GM23338 (cell line): Measurements from ENCODE around the gene ZBTB3. TPM values are rescaled to one million over a fixed set of nuclear protein-coding genes. Genes with fewer than 3 reads are reported as not detected.
"Not testable (repeated sequence)": the region's sequence is repeated elsewhere in the genome, so short reads cannot be mapped to it uniquely, and the experiment has no call there.

Source experiments
- ATAC-seq: fragments of 200-7000 bp; cut with Tn5 transposase; 3 replicates; pipeline ENCODE4 v1.9.1; 2020
- DNase-seq: peaks from one replicate; pipeline ENCODE4 v3.0.0-alpha.2; 2015; ENCODE audit warnings: low spot score
- H2AFZ ChIP-seq: fragments of 200-600 bp; sonication (generic); 2 replicates; pipeline ENCODE4 v1.8.0; 2016; ENCODE audit warnings: antibody characterized with exemption, mild to moderate bottlenecking, moderate library complexity
- H3F3A ChIP-seq: fragments of 200-600 bp; sonication (generic); replicated peaks from 2 replicates; pipeline ENCODE4 v1.8.0; 2017; ENCODE audit warnings: antibody characterized with exemption, mixed run types, low read depth
- H3K27ac ChIP-seq: fragments of 200-600 bp; sonication (generic); 2 replicates; pipeline ENCODE4 v1.6.1; 2016; ENCODE audit warnings: low read depth
- H3K27me3 ChIP-seq: fragments of 200-600 bp; sonication (generic); 2 replicates; pipeline ENCODE4 v1.8.0; 2016; ENCODE audit warnings: mild to moderate bottlenecking, mixed run types, moderate library complexity; ENCODE audit not compliant: insufficient read depth
- H3K36me3 ChIP-seq: fragments of 200-600 bp; sonication (generic); 2 replicates; pipeline ENCODE4 v1.8.0; 2016; ENCODE audit warnings: mild to moderate bottlenecking; ENCODE audit not compliant: insufficient read depth
- H3K4me1 ChIP-seq: fragments of 200-600 bp; sonication (generic); 2 replicates; pipeline ENCODE4 v1.8.0; 2016; ENCODE audit warnings: mild to moderate bottlenecking, moderate library complexity; ENCODE audit not compliant: insufficient read depth
- H3K4me2 ChIP-seq: fragments of 200-600 bp; sonication (generic); 2 replicates; pipeline ENCODE4 v1.7.1; 2017; ENCODE audit warnings: mixed run types
- H3K4me3 ChIP-seq: fragments of 200-600 bp; sonication (generic); 2 replicates; pipeline ENCODE4 v1.6.1; 2016; ENCODE audit warnings: mixed run types
- H3K79me2 ChIP-seq: fragments of 200-600 bp; sonication (generic); replicated peaks from 2 replicates; pipeline ENCODE4 v1.8.0; 2017; ENCODE audit warnings: mild to moderate bottlenecking; ENCODE audit not compliant: insufficient read depth
- H3K9me2 ChIP-seq: fragments of 200-600 bp; sonication (generic); 2 replicates; pipeline ENCODE4 v1.8.0; 2017; ENCODE audit not compliant: insufficient read depth
- H4K20me1 ChIP-seq: fragments of 200-600 bp; sonication (generic); replicated peaks from 2 replicates; pipeline ENCODE4 v1.8.0; 2017; ENCODE audit warnings: mild to moderate bottlenecking; ENCODE audit not compliant: insufficient read depth
- H3K27ac Mint-ChIP-seq: 2 replicates; pipeline ENCODE4 v1.8.0; 2020; ENCODE audit warnings: inconsistent platforms, mild to moderate bottlenecking, moderate library complexity, mixed read lengths
- H3K27me3 Mint-ChIP-seq: 3 replicates; pipeline ENCODE4 v1.8.0; 2022; ENCODE audit warnings: low read depth, mild to moderate bottlenecking, moderate library complexity, mixed read lengths, inconsistent platforms; ENCODE audit not compliant: insufficient read depth, poor library complexity
- H3K36me3 Mint-ChIP-seq: 3 replicates; pipeline ENCODE4 v1.8.0; 2021; ENCODE audit warnings: low read depth, mild to moderate bottlenecking, inconsistent platforms, moderate library complexity, mixed read lengths
- H3K4me1 Mint-ChIP-seq: 3 replicates; pipeline ENCODE4 v1.8.0; 2020; ENCODE audit warnings: mild to moderate bottlenecking, inconsistent platforms, mixed read lengths
- H3K4me3 Mint-ChIP-seq: 3 replicates; pipeline ENCODE4 v1.8.0; 2021; ENCODE audit warnings: moderate library complexity, mild to moderate bottlenecking, inconsistent platforms, mixed read lengths
- H3K9me3 Mint-ChIP-seq: 3 replicates; pipeline ENCODE4 v1.8.0; 2020; ENCODE audit warnings: moderate library complexity, mild to moderate bottlenecking, inconsistent platforms, mixed read lengths
- NANOG ChIP-seq: IDR thresholded peaks from 2 replicates; pipeline ENCODE4 v1.6.1; 2016; ENCODE audit warnings: antibody characterized with exemption, borderline replicate concordance
- POLR2AphosphoS5 ChIP-seq: IDR thresholded peaks from 2 replicates; pipeline ENCODE4 v1.6.1; 2016; ENCODE audit warnings: antibody characterized with exemption, low read depth
- REST ChIP-seq: IDR thresholded peaks from one replicate; pipeline ENCODE4 v1.6.1; 2018; ENCODE audit warnings: antibody characterized with exemption; ENCODE audit not compliant: unreplicated experiment
- STAT1 ChIP-seq: IDR thresholded peaks from one replicate; pipeline ENCODE4 v1.6.1; 2016; ENCODE audit warnings: antibody characterized with exemption; ENCODE audit not compliant: unreplicated experiment
- ZNF331 ChIP-seq: fragments of 250-450 bp; sonication (Bioruptor Pico); IDR thresholded peaks from 2 replicates; pipeline ENCODE4 v1.5.0; 2020; ENCODE audit warnings: low read depth, mild to moderate bottlenecking, moderate library complexity
- polyA plus RNA-seq: library from polyadenylated mRNA; unstranded; fragments of >200 nt; fragmentation: Nextera tagmentation; extraction: Ambion mirVana; gene quantifications from 2 replicates; pipeline ENCODE4 v1.2.1, GENCODE V29; 2016
- total RNA-seq: library from RNA; depleted of rRNA; stranded (reverse); fragments of >200 nt; shearing (Covaris generic); gene quantifications from 2 replicates; pipeline ENCODE4 v1.2.3, GENCODE V29; 2014
- TF ChIP-seq, protein P1 (sequence below): fragments of 250-450 bp; sonication (Bioruptor Pico); IDR thresholded peaks from 2 replicates; pipeline ENCODE4 v1.5.0; 2020; ENCODE audit warnings: mild to moderate bottlenecking, moderate library complexity
- TF ChIP-seq, protein P2 (sequence below), 2 experiments: fragments of 200-600 bp in 1 of 2; sonication (generic) in 1 of 2; conservative IDR thresholded peaks; 2 replicates each; pipeline versions ENCODE4 v1.5.1 to v1.6.1; 2016 to 2017; ENCODE audit warnings: antibody characterized with exemption in 2 of 2, low read depth in 2 of 2, mild to moderate bottlenecking in 2 of 2, moderate library complexity in 1 of 2
- TF ChIP-seq, protein P3 (sequence below): IDR thresholded peaks from 2 replicates; pipeline ENCODE4 v1.6.1; 2016; ENCODE audit warnings: antibody characterized with exemption

The ZBTB3 gene
- total and polyA plus RNA-seq, 2 experiments from 2014 or later: 47.8 to 82.6 TPM

GRCh38 chr11:62705413-62705812 lies 48.5 kb downstream of the ZBTB3 start (continued):
- TF ChIP-seq, protein P1, sequence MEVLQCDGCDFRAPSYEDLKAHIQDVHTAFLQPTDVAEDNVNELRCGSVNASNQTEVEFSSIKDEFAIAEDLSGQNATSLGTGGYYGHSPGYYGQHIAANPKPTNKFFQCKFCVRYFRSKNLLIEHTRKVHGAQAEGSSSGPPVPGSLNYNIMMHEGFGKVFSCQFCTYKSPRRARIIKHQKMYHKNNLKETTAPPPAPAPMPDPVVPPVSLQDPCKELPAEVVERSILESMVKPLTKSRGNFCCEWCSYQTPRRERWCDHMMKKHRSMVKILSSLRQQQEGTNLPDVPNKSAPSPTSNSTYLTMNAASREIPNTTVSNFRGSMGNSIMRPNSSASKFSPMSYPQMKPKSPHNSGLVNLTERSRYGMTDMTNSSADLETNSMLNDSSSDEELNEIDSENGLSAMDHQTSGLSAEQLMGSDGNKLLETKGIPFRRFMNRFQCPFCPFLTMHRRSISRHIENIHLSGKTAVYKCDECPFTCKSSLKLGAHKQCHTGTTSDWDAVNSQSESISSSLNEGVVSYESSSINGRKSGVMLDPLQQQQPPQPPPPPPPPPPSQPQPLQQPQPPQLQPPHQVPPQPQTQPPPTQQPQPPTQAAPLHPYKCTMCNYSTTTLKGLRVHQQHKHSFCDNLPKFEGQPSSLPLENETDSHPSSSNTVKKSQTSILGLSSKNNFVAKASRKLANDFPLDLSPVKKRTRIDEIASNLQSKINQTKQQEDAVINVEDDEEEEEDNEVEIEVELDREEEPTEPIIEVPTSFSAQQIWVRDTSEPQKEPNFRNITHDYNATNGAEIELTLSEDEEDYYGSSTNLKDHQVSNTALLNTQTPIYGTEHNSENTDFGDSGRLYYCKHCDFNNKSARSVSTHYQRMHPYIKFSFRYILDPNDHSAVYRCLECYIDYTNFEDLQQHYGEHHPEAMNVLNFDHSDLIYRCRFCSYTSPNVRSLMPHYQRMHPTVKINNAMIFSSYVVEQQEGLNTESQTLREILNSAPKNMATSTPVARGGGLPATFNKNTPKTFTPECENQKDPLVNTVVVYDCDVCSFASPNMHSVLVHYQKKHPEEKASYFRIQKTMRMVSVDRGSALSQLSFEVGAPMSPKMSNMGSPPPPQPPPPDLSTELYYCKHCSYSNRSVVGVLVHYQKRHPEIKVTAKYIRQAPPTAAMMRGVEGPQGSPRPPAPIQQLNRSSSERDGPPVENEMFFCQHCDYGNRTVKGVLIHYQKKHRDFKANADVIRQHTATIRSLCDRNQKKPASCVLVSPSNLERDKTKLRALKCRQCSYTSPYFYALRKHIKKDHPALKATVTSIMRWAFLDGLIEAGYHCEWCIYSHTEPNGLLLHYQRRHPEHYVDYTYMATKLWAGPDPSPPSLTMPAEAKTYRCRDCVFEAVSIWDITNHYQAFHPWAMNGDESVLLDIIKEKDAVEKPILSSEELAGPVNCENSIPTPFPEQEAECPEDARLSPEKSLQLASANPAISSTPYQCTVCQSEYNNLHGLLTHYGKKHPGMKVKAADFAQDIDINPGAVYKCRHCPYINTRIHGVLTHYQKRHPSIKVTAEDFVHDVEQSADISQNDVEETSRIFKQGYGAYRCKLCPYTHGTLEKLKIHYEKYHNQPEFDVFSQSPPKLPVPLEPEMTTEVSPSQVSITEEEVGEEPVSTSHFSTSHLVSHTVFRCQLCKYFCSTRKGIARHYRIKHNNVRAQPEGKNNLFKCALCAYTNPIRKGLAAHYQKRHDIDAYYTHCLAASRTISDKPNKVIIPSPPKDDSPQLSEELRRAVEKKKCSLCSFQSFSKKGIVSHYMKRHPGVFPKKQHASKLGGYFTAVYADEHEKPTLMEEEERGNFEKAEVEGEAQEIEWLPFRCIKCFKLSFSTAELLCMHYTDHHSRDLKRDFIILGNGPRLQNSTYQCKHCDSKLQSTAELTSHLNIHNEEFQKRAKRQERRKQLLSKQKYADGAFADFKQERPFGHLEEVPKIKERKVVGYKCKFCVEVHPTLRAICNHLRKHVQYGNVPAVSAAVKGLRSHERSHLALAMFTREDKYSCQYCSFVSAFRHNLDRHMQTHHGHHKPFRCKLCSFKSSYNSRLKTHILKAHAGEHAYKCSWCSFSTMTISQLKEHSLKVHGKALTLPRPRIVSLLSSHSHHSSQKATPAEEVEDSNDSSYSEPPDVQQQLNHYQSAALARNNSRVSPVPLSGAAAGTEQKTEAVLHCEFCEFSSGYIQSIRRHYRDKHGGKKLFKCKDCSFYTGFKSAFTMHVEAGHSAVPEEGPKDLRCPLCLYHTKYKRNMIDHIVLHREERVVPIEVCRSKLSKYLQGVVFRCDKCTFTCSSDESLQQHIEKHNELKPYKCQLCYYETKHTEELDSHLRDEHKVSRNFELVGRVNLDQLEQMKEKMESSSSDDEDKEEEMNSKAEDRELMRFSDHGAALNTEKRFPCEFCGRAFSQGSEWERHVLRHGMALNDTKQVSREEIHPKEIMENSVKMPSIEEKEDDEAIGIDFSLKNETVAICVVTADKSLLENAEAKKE (CRISPR knock-in tag): no peak

- not testable (repeated sequence) for H3K4me3 Mint-ChIP-seq, H3K27ac ChIP-seq, H2AFZ ChIP-seq, H3K27ac Mint-ChIP-seq, ATAC-seq, DNase-seq, H3K9me3 Mint-ChIP-seq, H3K79me2 ChIP-seq, H3K9me2 ChIP-seq, H3K4me3 ChIP-seq, H3K27me3 ChIP-seq, H4K20me1 ChIP-seq, H3K4me2 ChIP-seq
- H3K36me3 Mint-ChIP-seq: peaks cover 33% of the 10 kb centered on the region
- H3K4me1 ChIP-seq: peaks cover 17% of the 10 kb centered on the region
- peaks cover 19% of the 10 kb centered on the region for H3K27me3 Mint-ChIP-seq
- peaks cover 11% of the 10 kb centered on the region for H3K36me3 ChIP-seq
- H3K4me1 Mint-ChIP-seq: peaks cover 25% of the 10 kb centered on the region
- H3F3A ChIP-seq: peaks cover 32% of the 10 kb centered on the region
Observed at GRCh38 chr11:62703921-62704320, 50.0 kb downstream of the ZBTB3 start.

DNA sequence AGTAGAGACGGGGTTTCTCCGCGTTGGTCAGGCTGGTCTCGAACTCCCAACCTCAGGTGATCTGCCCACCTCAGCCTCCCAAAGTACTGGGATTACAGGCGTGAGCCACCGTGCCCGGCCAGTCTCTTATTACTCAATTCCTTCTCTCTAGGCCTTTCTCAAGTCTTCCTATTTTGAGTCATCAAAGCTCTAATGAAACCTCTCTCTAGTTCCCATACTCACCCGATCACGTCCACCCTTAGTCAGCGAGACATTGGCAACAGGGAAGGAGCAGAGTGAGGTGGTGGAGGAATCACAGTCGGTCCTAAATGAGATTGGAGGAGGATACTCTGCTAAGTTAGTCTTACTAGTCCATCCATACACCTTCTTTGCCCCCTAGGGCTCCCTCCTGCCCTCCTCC lies 51.7 kb downstream of the ZBTB3 start:
- H3K4me3 Mint-ChIP-seq: no peak overlapping the region
- no peaks in the 10 kb centered on the region for H3K9me2 ChIP-seq
- DNase-seq (no peak), ATAC-seq (no peak)
- H3K36me3 ChIP-seq: peaks cover 11% of the 10 kb centered on the region
- no peaks in the 10 kb centered on the region; the same call in 1 of the 2 replicates for H4K20me1 ChIP-seq
- H3K9me3 Mint-ChIP-seq: no peaks in the 10 kb centered on the region
- peaks cover 9% of the 10 kb centered on the region for H3K4me1 Mint-ChIP-seq
- no peak overlapping the region for H3K27ac ChIP-seq
- H3F3A ChIP-seq: peaks cover 19% of the 10 kb centered on the region
- H3K4me1 ChIP-seq: peaks cover 3% of the 10 kb centered on the region
- H3K27me3 Mint-ChIP-seq: peaks cover 10% of the 10 kb centered on the region
- peaks cover 9% of the 10 kb centered on the region for H3K79me2 ChIP-seq
- no peak overlapping the region for H3K4me3 ChIP-seq
- no peak overlapping the region for H3K4me2 ChIP-seq
- no peak overlapping the region for H2AFZ ChIP-seq
- H3K36me3 Mint-ChIP-seq: peaks cover 38% of the 10 kb centered on the region
- H3K27ac Mint-ChIP-seq: no peak overlapping the region
- no peaks in the 10 kb centered on the region for H3K27me3 ChIP-seq
- TF ChIP-seq, protein P2, sequence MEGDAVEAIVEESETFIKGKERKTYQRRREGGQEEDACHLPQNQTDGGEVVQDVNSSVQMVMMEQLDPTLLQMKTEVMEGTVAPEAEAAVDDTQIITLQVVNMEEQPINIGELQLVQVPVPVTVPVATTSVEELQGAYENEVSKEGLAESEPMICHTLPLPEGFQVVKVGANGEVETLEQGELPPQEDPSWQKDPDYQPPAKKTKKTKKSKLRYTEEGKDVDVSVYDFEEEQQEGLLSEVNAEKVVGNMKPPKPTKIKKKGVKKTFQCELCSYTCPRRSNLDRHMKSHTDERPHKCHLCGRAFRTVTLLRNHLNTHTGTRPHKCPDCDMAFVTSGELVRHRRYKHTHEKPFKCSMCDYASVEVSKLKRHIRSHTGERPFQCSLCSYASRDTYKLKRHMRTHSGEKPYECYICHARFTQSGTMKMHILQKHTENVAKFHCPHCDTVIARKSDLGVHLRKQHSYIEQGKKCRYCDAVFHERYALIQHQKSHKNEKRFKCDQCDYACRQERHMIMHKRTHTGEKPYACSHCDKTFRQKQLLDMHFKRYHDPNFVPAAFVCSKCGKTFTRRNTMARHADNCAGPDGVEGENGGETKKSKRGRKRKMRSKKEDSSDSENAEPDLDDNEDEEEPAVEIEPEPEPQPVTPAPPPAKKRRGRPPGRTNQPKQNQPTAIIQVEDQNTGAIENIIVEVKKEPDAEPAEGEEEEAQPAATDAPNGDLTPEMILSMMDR (conservative IDR thresholded peaks at IDR 0.05; ENCODE audit: low read depth in 2 of 2): no peak
- TF ChIP-seq, protein P3, sequence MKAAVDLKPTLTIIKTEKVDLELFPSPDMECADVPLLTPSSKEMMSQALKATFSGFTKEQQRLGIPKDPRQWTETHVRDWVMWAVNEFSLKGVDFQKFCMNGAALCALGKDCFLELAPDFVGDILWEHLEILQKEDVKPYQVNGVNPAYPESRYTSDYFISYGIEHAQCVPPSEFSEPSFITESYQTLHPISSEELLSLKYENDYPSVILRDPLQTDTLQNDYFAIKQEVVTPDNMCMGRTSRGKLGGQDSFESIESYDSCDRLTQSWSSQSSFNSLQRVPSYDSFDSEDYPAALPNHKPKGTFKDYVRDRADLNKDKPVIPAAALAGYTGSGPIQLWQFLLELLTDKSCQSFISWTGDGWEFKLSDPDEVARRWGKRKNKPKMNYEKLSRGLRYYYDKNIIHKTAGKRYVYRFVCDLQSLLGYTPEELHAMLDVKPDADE: no peak
- no peak for TF ChIP-seq NANOG
- no peak for TF ChIP-seq STAT1
- TF ChIP-seq ZNF331 (CRISPR knock-in tag): no peak
- TF ChIP-seq REST: no peak
- TF ChIP-seq POLR2AphosphoS5: no peak
